Stimulated activated CD4-positive, alpha-beta T cell treated with anti-CD3 and anti-CD28 coated beads, Interleukin-15, amount 100 ng/mL, for 24 hours (primary cell): Measurements from ENCODE around the gene TSC22D3.
A peak's percentile ranks its signal among the peaks of the same experiment; 100 is the strongest.
"Not testable (repeated sequence)": the region's sequence is repeated elsewhere in the genome, so short reads cannot be mapped to it uniquely, and the experiment has no call there.

Source experiments
- DNase-seq: peaks from one replicate; pipeline ENCODE4 v3.0.0-alpha.2; 2020

The TSC22D3 gene

DNA sequence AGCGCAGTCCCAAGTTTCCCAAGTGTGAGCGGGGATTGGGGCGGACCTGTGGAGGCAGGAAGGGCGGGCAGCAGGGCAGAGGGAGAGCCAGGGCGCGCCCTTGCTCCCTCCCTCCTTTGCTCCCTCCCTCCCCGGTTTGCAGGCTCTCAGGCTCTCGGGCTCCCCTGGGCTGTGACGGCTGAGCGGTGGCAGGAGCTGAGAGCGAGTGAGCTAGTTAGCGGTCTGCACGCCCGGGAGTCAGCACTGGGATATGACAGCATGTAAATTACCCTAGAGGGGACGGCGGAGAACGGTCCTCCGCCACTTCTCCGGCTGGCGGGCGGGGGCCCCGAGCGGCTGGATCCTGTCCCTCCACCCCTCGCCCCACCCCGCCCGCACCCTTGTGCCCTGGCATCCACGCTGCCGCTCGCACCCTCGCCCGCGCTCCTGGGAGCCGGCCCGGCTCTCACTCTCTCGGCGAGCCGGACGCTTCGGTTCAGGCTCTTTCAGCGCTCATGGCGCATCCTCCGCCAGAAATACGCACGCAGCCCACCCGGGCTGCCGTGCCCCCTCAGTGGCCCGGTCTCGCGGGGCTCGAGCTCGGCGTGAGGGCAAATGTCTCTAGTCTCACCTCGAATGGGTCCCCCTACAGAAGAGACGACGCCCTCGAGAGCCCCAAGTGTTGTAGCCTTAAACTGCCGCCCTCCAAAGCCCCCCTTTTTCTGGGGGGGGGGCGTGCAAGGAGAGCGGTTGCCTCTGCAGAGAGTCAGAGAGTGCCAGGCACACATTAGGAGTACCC lies at the start of gene TSC22D3:
Gene TSC22D3, minus strand, starts transcription at position 54 of the 778 bp plus-strand sequence. CDS start 368 bp downstream, outside the sequence.
- DNase-seq, result peak; percentile 67

DNA sequence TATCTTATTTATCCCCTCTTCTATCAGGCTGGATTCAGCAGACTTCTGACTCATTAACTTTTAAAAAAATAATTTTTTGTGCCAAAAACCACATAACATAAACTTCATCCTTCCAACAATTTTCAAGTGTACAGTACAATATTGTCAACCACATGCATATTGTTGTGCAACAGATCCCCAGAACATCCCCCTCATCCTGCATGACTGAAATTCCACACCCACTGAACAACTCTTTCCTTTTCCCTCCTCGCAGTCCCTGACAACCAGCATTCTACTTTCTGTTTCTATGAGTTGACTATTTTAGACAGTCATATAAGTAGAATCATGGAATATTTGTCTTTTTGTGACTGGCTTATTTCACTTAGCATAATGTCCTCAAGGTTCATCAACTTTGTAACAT lies 47.9 kb upstream of the TSC22D3 start:
- DNase-seq, result no peak

DNA sequence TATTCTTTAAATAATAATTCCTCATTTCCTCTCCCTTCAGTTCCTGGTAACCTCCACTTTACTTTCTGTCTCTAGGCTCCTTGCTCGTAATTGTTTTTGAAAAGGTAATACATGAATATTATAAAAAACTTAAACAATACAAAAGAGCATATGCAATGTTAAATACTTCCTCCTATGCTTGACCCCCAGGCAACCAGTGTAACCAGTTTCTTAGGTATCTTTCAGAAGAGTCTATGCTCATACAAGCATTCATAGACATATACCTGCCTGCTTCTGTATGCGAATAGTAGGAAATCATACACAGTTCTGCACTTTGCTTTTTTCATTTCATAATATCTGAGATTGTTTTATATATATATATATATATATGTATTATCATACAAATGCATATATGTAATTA lies 47.5 kb upstream of the TSC22D3 start:
- DNase-seq, result no peak

DNA sequence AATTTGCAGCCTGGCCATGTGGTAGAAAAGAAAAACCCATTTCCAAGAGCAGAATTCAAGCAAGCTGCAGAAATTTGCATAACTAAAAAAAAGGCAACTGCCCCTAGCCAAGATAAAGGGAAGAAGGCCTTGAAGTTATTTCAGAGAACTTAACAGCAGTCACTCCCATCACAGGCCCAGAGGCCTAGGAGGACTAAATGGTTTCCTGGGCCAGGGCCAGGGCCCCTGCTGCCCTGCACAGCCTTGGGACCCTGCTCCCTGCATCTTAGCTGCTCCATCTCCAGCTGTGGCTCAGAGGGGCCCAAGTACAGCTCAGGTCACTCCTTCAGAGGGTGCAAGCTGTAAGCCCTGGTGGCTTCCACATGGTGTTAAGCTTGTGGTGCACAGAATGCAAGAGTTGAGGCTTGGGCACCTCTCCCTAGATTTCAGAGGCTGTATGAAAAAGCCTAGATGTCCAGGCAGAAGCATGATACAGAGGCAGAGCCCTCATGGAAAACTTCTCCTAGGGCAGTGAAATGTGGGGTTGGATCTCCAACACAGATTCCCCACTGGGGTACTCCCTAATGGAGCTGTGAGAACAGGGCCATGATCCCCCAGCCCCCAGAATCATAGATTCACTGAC lies 43.4 kb upstream of the TSC22D3 start:
- no peak for DNase-seq

DNA sequence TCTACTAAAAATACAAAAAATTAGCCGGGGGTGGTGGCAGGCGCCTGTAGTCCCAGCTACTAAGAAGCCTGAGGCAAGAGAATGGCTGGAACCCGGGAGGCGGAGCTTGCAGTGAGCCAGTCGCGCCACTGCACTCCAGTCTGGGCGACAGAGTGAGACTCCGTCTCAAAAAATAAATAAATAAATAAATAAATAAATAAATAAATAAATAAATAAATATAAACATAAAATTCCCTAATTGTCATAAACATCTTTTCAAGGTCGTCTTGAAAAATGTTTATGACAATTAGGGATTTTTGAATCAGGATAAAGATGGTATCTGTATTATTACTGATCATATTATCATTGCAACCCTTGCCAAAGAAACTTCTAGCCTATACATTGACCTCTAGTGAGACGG lies 34.5 kb upstream of the TSC22D3 start:
- DNase-seq, result not testable (repeated sequence)

DNA sequence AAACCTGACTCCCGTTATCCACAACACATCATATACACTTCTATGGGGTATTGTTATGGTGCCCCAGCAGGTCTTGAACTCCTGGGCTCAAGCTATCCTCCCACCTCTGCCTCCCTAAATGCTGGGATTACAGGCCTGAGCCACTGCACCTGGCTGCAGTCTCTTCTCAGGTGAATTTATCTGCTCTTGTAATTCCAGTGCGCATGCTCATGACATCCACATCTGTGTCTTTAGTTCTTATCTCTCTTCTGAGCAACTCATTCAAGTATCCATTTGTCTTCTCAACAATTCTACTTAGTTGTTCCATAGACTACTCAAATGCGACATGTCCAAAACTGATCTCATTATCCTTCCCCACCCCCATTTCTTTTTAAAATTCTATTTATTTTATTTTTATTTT lies 29.6 kb upstream of the TSC22D3 start:
- DNase-seq, result no peak

DNA sequence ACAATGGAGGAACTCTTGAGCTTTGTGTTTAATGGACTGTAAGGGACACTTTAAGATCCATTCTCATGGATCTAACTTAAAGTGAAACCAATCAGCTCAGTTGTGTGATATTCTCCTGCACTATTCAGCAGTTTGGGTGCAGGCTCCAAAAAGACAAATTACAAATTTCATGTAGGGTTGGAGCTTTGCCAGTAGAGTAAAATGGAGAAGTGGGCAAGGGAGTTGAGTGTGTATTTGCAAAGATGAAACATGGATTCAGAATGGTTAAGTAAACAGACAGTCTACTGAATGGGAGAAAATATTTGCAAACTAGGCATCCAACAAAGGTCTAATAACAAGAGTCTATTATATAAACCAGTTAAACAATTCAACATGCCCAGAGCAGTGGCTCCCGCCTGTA lies 28.8 kb upstream of the TSC22D3 start:
- DNase-seq, result no peak

DNA sequence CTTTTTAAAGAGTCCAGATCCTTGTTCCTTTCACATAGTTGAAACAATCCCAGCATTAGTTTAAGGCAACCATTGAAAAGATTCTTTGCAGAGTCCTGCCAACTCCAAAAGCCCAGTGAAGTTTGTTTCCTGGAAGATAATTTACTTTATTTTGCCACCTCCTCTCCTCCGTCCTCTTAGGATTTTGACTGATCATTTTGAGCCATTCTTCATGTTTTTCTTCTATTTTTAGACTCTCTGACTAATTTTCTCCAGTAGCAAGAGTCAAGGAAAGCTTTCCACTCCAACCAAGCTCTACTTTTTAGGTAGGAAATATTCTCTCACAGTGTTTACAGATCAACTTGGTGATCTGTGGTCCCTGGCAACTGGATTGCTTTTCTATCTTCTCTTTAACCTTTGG lies 12.2 kb upstream of the TSC22D3 start:
- no peak for DNase-seq

DNA sequence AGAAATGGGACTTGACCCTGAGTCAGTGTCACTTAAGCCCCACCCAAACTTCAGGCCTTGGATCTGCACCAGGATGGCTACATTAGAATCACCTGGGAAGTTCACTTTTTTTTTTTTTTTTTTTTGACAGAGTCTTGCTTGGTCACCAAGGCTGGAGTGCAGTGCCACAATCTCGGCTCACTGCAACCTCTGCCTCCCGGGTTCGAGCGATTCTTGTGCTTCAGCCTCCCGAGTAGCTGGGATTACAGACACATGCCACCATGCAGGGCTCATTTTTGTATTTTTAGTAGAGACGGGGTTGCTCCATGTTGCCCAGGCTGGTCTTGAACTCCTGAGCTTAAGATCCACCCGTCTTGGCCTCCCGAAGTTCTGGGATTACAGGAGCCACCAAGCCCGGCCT lies 4.9 kb upstream of the TSC22D3 start:
- no peak for DNase-seq

DNA sequence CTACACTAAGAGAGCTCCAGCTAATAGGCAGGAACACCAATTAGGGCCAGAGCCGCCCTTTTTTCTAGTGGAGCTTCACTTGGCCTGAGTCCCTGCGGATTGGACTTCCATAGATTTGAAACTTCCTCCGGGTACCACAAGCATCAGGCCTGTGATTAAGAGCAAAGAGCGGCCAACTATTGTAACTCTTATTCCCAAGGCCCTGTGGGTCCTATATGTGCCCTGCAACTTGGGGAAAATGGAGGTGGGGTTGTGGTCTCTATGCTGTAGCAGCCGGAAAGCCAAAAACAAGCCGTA lies 1.9 kb upstream of the TSC22D3 start, which contains the start of gene NCBP2L:
Gene NCBP2L, plus strand, starts transcription at position 198 of the 297 bp plus-strand sequence. CDS start 16,488 bp downstream, outside the sequence.
- DNase-seq, result no peak

DNA sequence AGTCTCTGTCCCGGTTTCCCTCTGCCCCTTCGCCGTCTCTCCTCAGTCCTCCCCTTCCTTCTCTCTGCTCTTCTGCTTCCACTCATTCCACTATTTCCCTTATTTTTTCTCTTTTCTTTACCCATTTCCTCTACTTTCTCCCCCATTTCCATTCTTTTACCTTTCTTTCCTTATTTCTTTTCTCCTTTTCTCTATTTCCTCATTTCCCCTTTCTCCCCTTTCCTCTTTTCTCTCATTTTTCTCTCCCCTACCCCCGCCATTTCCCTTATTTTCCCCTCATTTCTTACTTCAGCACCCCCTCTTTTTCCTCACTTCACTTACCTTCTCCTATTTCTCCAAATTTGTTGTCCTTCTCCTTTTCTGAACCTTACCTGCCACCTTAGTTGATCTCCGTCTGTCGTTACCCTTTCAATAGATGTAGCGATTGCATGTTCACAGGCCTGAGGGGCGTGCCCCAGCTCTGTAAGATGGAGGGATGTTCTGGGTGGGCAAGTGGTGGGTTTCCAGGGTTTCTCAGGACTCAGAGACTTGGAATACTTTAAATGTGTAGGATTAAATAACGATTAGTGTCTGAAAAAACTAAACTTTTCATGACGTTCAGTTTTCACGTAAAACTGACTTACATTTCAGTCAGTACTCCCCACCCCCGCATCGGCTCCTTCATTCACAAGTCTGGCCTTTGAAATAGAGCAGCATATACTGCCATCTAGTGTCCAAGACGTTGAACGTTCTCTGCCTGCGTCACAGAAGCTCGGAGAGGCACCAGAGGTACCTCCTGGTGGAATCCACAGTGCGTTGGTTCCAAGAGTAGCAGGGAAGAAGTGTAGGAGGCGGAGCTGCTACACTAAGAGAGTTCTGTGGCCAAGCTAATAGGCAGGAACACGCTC lies 1.3 kb upstream of the TSC22D3 start:
- peak; percentile 83 for DNase-seq

DNA sequence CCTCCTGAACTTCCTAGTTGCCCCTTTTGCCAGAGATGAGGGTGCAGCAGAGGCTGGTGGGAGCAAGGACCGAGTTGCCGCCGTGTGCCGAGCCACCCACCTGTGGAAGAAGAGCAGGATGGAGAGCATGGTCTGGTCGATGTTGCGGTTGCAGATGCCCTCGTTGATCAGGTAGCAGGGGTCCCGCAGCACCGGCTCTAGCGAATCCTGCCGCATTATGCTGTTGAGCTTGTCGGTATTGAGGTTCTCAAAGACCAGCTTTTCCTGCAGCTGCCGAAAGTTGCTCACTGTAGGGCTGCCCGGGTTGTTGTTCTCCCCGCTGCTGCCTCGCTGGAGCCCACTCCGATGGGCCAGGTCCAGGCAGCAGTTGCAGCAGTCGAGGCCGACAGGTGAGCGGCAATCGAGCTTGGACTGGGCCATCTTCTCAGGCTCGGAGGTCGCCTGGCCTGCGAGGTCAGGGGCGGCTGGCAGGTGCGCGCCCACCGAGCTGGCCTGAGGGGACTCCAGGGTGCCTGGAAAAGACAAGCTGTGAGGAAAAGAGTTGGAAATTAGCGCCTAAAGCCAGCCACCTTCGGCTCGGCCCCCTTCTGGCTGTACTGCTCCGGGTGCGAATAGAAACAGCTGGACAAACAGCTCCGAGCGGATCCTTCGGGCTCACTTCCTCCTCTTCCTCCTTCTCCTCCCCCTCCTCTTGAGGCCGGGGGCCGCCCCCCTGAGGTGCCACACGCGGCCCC lies 420 bp downstream of the TSC22D3 start:
- DNase-seq, result peak; percentile 2

DNA sequence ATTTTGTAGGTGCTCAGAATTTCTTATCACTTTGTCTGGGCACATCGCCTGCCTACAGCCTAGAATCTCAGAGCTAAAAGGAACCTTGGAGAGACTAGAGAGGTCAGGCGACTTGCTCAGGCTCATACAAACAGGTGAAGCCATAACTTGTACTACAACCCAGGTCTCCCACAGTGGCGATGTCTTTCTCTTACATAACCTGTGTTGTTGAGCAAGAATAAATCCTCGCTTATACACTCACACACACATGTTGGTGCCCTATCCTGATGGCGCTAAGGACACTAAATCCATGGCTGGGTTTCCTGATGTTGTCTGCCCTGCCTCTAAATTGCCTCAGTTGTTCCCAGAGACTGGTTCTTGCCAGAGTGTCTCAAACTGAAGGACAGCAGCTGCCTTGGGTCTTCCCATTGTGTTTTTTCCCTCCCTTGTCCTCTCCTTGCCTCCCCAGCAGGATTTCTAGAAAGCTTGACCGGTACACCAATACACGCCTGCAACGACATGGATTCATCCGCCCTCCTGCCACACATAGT lies 1.6 kb downstream of the TSC22D3 start:
- DNase-seq, result no peak

DNA sequence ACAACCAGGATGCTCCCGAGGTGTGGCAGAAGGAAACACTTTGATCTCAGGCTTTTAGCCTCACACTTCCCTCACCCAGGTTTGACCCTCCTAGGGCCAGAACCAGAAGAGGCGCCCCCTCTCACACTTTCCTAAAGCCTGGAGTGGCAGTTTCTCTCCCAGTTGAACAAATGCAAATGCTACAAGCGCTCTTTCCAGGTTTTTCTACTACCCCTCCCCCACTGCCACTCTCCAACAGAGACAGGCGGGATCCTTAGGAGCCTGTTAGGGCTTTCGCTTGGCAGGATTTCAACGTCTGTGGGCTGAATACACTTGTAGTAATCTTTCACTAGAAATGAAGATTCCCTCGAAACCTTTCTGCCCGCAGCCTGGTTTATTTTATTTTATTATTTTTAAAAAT lies 2.4 kb downstream of the TSC22D3 start:
- no peak for DNase-seq

DNA sequence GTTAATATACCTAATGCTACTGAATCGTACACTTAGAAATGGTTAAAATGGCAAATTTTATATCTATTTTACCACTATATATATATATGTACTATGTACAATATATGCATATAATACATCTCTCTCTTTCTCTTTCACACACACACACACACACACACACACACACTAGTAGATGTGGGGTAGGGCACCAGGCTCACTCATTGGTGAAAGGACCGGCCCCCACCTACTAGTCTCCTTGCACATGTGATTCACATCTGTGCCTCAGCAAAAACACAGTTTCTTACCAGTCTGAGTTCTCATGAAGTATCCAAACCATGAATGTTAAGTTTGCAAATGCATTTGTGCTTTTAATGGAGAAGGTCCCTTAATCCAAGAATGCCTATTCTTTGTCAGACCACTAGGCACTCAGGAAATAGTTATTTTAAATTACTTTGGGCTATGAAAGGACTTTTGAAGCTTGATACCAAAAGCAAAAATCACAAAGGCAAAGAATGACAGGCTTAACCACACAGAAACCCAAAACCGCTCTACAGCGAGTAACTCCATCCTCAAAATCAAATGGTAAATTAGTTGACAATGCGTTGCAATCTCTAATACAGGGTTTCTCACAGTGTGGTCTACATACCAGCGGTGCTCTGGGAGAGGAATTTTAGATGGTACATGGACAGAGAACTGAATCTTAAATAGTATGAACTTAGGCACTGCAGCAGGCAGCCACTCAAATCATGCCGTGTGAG lies 5.8 kb downstream of the TSC22D3 start:
- no peak for DNase-seq

DNA sequence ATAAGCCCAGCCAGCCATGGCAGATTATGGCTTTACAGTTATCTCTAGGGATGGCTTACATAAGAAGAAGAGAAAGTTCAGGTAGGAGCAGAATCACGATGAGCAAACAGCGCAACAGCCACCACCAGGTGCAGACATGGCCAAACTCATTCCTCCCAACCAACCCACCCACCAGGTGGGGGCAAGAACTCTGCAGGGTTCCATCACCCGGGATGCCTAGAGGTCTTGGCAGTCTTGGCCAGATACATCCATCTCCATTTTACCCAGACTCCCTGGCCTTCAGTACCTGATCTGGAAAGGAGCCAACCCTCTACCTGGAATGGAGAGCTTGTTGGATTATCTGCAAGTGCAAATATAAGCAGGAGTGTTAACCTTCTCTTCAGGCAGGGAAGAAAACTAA lies 7.5 kb downstream of the TSC22D3 start:
- no peak for DNase-seq

DNA sequence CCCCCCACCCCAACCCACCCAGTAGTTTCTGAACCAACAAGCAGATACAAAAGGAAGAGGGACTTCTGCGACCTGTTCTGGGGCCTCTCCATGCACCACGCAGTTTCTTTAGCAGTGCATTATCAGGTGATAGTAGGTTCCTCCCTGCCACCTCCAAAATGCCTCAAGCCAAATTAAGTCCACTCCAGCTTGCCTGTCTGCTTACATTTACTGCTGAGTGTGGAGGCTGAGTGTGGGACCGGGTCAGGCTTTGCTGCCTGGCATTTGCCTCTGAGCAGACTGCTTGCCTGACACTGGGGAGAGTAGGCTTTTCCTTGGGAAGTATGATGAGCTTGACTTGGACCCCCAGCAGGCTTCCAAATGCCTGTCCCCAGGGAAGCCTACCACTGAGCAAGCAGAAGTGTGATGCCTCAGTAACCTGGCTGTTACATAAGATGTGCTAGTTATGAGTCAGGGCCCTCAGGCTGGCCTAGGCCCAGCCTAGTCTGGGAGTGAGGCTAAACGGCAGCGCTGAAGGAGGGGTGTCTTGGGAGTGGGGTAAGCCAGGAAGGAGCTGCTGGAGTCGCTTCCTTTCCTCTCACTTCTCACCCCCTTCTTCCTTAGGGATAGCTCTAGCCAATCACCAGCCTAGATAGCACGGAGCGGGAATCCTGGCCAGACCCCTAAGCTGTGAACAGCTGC lies 9.0 kb downstream of the TSC22D3 start:
- DNase-seq, result no peak

DNA sequence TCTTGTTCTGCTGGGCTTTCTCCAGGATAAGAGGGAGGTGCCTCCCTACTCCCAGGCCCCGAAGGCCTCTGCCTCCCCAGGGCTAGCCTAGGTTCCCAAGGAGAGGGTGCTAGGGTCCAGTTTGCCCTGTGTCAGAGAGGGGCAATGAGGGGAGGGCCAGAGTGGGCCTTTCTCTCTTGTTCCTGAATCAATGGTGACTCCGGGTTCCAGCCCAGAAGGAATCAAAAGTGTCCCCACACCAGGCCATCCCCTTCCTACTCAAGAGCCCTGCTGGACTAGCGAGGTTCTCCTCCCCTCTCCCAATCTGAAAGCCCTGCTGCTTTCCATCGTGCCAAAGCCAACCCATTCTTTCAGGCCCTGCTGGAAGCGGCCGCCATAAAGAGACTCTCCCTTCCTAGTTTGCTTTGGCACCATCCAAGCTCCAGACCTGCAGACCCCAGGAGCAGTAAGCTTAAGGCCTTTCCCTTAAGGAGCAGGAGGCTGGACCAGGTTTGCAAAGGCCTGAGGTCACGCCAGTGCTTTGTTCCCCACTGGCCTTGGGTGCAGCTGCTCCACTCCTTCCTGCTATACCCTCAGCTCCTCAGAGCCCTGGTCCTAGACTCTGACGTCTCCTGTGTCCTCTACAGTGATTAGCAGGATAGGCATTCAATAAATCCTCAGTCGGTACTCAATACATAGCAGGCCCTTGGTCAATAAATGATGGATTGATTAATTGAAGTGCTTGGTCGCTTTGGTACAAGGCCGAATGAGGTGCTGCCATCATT lies 10.6 kb downstream of the TSC22D3 start:
- no peak for DNase-seq

DNA sequence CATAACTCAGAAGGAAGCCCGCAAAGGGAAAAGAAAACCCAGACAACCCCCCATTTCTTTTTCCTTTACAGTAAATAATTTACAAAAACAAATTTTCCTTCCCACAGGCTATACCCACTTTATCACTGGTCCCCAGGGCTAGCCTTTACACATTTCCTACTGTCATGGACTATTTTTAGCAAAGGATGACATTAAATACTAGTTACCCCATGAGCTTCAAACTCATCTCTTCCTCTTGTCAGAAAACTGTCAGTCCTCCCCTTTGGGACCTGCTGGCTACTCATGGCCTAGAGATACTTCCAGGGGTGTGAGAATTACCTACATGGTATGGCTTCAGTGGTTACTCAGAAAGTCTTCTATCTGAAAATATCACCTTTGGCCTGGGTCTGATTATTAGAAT lies 11.9 kb downstream of the TSC22D3 start:
- DNase-seq, result no peak

DNA sequence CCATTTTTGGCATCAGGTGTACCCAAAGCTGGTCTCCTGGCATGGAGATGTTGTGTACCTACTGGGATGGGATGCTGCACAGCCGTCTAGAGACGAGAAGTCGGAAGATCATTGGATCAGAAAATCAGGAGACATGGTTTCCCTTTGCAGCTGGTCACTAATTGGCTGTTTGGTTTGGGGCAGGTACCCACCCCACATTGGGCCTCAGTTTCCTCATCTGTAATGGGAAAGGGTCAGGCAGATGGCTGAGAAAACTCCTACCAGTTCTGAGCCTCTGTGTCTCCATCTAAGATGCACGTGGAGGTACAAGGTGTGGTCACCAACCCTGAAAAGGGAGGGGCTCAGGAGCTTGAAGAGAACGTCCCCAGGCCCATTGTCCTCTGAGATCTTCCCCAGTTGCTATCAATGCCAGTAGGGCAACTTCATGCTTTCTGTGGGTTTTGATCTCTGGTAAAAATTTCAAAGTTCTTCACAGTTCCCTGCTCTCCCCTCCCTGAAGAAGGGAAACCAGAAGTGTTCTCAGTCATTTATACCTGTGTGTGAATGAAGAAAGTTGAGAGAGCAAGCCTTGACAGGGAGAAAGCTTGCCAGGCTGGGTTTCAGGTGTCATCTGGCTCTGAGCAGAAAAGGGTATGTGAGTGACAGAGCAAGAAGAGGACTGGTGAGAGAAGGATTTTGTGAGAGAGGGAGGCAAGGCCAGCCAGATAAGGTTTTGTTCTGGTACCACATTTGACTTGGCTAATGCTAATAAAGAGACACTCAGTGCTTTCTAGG lies 15.1 kb downstream of the TSC22D3 start:
- no peak for DNase-seq
